GM19324 (cell line): ENCODE data around the gene LATS2.
A peak's percentile ranks its signal among the peaks of the same experiment; 100 is the strongest.

Experiments used
- ATAC-seq: cut with Tn5 transposase; IDR thresholded peaks from one replicate; pipeline ENCODE4 v1.9.1; 2021; ENCODE audit warnings: mild to moderate bottlenecking, moderate library complexity; ENCODE audit not compliant: unreplicated experiment, low FRiP score

LATS2 gene

GRCh38 chr13:21061029-21061763 lies at the start of gene LATS2:
TSS of gene LATS2 (minus strand) at chr13:21061586. CDS start at chr13:21046026, 15,560 bp downstream.
- ATAC-seq = peak; percentile 95

DNA sequence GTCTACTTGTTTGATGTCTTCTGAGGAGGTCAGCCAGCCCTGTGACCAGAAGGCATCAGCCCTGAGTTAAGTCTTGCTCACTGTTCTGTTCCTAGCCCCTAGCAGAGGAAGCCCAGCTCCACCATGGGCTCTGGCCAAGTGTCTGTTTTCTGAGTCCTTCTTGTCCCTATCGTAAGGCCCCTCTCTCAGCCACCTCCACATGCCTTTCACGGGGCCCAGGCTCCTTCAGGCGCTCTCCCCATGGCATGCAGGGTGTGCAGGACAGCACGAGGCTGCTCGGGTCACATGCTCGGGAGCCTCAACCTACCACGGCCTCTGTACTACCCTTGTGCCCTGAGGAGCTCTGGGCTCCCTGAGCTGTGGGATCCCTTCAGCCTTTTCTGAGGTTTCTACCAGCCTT lies 47.8 kb upstream of the LATS2 start:
- no peak for ATAC-seq

DNA sequence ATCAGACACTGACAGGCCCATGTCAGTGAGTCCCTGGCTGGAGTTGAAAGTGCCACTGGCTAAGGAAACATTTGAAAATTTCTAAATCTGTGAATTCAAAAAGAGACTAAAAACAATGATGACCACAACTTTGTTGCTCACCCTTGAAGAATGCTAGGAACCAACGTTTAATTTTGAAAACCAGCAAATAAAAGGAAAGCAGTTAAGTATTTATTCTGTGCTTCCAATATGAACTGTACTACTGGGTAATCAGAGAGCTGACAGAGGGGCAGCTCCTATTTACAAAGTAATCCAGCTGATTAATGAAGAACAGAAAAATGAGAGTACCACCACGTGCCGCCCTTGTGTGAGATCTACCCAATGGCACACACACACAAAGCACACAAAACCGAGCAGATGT lies 44.7 kb upstream of the LATS2 start:
- ATAC-seq = no peak

DNA sequence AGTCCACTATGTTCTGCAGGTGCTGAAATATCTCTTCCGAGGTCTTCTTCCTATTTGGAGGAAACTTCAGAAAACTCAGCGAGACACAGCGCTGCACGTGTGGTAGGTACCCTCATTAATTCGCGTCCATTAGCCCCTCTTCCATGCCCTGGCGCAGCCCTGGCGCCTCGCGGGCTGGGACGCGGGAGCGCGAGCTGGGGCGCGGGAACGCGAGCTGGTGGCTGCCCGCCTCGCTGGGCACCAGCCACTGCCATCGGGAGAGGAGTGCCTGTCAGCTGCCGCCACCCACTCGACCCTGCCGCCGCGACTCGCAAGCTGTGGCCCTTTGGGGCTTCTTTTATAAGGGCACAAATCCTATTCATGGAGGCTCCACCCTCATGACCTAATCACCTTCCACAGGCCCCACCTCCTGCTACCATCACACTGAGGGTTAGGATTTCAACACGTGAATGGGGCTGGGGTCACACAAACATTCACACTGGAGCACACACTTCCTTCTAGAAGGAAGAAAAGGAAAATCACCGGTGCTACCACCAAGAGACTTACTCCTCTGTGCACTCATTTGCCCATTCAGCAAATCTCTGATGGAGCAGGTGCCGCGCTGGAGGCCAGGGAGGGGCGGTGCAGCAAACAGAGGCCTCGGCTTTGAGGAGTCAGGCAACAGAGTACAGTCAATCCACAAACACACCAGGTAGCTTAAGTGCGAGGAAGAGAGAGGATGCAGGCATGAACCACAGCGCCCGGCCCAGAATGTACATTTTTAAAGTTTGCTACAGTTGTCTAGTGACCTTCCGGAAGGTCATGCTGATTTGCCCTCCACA lies 43.0 kb upstream of the LATS2 start:
- no peak for ATAC-seq

GRCh38 chr13:21101865-21102576 lies 40.6 kb upstream of the LATS2 start:
- ATAC-seq = no peak

GRCh38 chr13:21100994-21101757 lies 39.8 kb upstream of the LATS2 start:
- ATAC-seq = no peak

DNA sequence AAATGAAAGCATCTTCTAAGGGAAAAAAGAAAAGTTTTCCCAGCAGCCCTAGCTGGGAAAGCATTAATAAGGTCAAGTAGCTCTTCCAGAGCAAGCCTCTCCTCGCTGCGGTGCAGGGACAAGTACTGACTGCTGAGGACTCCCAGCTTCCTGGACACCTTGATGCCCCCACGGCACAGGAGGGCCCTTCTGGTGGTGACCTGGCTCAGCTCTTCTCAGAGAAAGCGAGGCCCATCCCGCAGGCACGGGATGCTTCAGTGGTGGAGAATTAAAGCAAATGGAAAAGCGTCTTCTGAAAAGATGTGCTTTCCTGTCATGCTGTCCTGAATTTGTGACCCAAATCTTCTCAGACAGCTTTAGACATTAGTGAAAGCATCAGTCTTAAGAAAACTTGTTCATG lies 38.8 kb upstream of the LATS2 start:
- no peak for ATAC-seq

GRCh38 chr13:21095311-21095710 lies 33.9 kb upstream of the LATS2 start:
- ATAC-seq = no peak

GRCh38 chr13:21089830-21090229 lies 28.4 kb upstream of the LATS2 start:
- no peak for ATAC-seq

DNA sequence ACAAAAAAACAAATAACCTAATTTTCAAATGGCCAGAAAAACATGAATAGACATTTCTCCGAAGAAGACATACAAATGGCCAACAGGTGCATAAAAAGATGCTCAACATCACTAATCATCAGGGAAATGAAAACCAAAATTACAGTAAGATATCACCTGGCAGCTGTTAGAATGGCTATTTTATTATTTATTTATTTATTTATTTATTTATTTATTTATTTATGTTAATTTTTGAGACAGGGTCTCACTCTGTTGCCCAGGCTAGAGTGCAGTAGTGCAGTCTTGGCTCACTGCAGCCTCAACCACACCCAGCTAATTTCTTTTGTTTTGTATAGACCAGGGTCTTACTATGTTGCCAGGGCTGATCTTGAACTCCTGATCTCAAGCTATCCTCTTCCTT lies 27.1 kb upstream of the LATS2 start:
- no peak for ATAC-seq

DNA sequence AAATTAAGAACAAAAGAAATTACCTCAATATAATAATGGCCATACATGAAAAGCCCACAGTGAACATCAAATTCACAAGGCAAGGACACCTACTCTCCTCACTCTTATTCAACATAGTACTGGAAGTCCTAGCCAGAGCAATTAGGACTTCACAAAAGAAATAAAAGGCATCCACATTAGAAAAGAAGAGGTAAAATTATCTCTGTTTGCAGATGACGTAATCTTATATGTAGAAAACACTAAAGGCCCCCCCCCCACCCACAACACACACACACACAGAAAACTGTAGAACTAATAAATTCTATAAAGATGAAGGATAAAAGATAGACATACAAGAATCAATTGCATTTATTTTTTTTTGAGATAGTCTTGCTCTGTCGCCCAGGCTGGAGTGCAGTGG lies 25.5 kb upstream of the LATS2 start:
- no peak for ATAC-seq

GRCh38 chr13:21081926-21082325 lies 20.5 kb upstream of the LATS2 start:
- no peak for ATAC-seq

- ATAC-seq = no peak
These were observed 19.2 kb upstream of the LATS2 start for GRCh38 chr13:21080593-21080891.

DNA sequence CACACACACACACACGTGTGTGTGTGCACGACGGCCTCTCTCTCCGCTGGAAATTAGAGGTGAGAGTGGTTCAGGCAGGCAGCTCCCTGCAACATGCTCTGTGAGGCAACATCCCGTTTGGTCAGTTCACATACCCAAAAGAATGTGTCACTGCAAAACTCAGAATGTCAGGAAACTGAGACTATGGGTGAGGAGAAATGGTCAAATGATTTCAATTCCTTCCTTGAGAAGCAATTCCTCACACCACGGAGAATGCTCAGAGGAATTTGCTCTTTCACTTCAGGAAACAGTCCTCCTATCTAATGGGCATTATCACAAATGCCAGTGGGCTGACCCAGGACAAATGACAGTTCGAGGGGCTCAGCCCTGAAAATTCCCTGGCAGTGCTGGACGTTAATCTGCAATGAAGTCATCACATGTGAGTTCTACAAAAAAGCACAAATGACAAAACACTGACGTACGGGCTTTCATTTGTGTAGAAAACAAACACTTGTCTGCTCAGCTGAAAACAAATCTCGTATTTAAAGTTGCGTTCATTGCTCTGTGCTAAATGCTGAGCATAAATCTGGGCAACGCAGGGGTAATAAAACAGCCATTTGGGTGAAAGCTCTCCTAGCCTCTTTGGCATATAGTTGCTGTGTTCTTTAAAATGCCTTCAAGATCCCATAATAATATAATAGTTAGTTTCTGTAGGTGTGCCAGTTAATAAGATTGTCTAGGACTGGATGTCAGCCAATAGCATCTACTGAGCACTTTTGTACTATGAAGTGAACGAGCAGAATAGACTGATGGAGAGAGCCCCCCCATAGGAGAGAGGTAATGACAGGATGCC lies 18.6 kb upstream of the LATS2 start:
- ATAC-seq = no peak

GRCh38 chr13:21079221-21079620 lies 17.8 kb upstream of the LATS2 start:
- ATAC-seq = no peak

DNA sequence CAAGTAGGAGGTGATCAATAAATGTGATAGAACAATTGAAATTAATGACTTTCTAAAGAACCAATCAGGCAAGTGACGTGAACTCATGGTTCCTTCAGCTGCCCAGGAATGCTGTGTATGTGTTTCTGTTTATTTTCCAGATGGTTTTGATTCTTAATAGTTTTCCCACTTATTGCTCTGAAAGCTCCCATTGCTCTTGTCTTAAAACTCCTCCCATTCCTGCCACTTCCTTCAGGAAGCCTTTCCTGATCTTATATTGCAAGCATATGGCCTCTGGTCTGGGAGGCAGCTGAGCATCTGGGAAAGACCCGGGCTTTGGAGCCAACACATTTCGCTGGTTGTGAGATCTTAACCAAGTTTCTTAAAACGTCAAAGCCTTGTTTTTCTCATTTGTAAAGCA lies 17.1 kb upstream of the LATS2 start:
- ATAC-seq = no peak

- no peak for ATAC-seq
These were observed 16.5 kb upstream of the LATS2 start for GRCh38 chr13:21077788-21078353.

DNA sequence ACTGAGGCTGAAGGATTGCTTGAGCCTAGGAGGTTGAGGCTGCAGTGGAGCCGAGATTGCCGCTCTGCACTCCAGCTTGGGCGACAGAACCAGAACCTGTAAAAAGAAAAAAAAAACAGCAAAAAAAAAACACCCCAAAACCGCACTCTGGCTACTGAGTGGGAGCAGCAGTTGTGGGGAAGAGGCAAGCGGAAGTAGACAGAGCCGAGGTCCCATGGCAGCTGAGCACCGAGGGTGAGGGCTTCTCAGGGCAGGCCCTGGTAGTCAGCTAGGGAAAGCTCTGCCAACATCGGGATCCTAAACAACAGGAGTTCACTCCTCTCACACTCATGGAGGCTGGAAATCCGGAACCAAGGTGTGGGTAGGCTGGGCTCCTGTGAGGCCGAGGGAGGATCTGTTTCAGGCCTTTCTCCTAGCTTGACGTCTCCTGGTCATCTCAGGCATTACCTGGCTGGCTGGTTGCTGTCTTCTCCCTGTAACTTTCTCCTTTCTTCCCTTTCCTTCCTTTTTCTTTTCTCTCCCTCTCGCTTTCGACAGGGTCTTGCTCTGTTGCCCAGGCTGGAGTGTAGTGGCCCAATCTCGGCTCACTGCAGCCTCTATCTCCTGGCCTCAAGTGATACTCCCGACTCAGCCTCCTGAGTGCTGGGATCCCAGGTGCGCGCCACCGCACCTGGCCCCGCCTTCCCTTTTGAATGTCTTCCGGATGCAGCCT lies 15.8 kb upstream of the LATS2 start:
- ATAC-seq = no peak

- ATAC-seq = no peak
These were observed 14.9 kb upstream of the LATS2 start for GRCh38 chr13:21076253-21076652.
